ENCODE results near the gene KDM4B.

KDM4B gene

DNA sequence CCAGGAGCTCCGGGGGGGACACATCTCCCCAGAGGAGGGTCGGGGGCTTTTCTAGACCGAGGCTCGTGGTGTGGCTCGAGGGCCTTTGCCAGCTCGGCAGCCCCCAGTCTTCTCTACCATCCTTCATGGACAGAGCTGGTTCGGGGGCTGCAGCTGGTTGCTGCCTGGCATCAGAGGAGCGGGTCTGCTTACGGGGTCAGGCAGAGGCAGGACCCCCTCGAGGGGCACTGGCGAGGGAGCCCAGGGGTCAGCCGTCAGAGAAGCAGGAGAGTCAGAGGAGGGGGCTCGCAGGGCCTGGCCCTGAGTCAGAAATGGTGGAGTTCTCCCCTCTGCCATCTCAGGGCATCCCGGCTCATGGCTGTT is 123.5 kb downstream of the KDM4B start:
- no peak for DNase-seq (ENCODE audit: low read depth)

DNA sequence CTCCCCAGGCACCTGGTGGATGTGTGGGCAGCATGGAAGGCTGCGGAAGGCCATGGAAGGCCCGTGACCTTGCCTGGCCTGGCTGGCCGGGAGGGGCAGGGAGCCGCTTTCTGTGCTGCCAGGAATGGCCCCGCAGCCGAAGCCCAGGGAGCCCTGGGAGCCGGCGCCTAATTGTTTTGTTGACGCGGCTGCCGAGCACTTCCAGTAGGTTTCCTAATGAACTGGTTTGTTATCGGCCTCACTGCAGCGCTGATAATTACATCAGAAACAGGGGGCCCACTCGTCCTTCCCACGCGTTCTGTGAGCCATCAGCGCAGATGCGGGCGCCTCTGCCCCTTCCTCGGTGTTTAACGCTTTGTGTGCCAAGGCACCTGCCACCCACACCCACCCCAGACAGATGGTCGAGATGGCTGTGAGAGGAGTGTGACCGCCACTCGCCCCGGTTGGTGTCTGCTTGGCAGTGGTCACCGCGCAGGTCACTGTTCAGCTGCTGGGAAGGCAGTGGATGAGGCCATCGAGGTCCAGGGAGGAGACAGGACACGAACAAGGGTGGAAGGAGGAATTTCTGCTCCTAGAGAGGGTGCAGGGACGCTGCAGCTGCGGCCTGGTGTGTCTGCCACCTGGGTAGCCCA is 124.5 kb downstream of the KDM4B start:
- no peak for DNase-seq (ENCODE audit: low read depth)

DNA sequence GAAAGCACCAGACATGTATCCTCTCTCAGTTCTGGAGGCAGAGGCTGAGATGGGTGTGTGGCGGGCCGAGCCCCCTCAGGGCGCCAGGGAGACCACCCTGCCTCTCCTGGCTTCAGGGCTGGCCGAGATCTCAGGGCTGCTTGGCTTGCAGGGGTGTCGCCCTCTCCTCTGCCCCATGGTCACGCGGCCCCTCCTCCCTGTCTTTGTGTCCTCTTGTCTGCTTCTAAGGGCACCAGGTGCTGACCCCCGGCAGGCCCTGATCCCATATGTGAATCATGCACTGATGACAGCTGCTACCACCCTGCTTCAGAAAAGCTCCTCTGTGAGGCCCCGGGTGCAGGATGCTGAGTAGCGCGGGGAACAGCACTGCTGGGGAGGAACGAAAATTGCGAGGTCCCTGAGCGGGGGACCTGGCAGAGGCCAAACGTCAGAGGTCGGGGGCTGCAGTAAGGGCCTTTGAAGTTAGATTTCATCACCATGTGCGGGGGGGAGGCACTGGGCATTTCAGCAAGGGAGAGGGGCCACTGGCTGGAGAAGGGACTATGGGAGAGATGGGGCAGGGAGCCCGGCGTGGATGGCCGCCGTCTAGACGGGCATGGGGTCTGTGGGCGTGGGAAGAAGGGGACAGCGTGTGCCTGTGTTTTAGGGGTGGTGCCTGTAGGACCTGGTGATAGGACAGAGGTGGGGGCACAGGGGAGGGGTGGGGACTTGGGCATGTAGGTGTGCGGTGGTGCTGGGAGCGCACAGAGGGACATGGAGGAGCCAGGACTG is 125.2 kb downstream of the KDM4B start:
- no peak for DNase-seq (ENCODE audit: low read depth)

DNA sequence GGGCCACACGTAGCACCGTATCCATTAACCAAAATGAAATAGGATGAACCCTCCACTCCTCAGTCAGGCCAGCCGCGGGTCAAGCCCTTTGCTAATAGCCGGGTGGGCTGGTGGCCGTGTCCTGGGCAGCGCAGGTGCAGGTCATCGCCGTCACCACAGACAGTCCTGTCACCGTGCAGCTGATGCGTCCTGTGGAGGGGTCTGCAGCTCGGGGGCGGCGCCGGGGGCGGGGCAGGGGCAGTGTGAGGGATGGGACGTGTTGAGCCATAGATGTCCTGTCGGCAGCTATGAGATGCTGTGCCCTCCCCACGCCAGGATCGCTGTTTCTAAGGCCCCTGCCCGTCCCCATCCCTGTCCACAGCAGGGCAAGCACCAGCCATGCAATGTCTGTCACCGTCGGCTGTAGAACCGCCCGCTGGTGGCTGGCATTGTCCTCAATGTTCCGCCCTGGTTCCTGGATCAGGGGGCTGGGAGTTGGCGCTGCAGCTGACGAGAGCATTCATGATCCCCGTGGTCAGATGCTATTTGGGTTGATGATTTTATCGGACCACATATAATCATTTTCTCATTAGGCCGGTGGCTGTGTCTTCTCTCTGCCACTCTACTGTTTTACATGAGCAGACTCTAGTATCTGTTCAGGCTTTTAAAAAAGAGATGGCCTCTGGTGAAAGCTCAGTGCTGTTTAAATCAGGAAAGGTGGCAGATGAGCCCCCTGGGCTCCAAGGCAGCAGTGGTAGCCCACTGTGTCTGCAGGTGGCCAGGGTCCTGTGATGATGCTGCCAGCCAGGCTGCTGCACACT is 126.1 kb downstream of the KDM4B start:
- no peak for DNase-seq (ENCODE audit: low read depth)

DNA sequence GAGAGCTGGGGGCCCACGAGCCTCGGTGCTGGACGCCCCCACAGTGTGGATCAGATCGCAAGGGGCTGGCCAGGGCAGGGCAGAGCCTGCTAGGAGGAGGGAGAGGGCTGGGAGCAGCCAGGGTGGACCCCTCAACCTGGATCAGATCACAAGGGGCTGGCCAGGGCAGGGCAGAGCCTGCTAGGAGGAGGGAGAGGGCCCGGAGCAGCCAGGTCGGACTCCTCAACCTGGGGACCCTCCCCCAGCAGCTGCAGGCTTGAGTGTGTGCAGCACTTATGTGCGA is 126.6 kb downstream of the KDM4B start:
- DNase-seq (ENCODE audit: low read depth): no peak

DNA sequence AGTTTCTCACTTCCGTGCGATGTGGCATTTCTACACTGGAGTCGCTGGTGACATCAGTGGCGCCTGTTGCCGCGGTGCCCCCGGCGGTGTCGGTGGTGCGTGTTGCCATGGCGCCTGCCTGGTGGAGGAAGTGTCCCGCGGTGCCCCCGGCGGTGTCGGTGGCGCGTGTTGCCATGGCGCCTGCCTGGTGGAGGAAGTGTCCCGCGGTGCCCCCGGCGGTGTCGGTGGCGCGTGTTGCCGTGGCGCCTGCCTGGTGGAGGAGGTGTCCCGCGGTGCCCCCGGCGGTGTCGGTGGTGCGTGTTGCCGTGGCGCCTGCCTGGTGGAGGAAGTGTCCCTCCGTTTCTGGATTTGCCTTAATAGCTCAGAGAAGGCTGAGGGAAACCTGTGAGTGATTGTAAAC is 127.6 kb downstream of the KDM4B start:
- no peak for DNase-seq (ENCODE audit: low read depth)

DNA sequence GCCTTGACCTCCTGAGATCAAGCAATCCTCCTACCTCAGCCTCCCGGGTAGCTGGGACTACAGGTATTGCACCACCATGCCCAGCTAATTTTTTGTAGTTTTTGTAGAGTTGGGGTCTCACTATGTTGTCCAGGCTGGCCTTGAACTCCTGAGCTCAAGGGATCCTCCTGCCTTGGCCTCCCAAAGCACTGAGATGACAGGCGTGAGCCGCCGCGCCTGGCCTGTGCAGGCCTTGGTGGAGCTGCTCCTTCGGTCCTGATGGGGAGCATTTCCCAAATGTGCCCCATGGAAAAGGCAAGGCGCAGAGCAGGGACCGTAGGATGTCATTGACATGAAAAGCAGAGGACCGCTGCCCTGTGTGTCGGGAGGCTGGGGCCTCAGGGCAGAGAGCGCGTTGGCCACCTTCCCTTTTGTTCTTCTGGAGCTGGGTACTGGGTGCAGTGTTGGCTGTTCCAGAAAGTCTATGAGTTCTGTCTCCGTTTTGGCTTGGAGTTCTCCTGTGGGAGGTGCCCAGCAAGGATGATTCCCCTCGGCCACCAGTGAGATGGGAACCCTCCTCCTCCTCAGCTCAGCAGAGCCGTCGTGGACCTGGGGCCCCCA is 128.5 kb downstream of the KDM4B start:
- DNase-seq (ENCODE audit: low read depth): no peak

DNA sequence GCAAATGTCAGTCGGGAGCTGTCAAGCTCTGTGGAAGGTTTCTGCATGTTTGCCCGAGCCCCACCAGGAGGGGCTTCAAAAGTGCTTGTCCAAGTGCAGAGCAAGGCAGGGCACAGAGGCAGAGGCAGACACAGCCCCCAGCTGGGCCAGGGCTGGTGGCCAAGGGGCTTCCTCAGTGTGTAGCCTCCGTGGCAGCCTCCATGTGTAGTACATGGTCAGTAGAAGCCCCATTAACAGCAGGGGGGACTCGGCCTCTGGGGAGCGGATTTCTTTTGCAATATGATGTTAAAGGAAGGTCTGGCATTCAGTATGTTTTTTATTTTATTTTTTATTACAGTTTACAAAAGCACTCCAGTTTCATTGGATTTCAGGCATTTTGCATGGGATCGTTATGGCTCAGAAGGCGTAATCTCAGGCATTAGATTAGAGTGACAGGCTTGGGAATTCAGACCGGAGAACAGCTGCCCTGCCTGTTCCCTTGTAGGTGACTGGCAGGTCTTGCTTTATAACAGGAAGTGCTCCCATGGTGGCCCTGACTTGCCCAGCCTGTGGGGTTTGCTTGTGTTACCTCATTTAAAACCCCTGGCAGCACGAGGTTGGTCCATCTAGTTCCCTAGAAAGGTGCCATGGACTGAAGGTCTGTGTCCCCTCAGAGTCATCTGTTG is 129.2 kb downstream of the KDM4B start:
- DNase-seq (ENCODE audit: low read depth): no peak

DNA sequence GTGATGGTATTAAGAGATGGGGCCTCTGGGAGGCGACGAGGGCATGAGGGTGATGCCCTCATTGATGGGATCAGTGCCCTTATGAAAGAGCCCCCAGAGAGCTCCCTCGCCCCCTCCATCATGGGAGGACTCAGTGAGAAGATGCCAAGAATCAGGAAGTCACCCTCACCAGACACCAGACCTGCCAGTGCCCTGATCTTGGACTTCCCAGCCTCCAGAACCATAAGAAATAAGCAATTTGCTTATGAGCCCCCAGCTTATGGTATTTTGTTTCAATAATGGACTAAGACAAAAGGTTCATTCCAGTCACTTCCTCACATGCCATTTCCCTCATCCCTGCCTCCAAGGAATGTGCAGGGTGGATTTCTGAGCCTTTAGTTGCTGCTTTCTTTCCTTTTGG is 129.7 kb downstream of the KDM4B start:
- DNase-seq (ENCODE audit: low read depth): no peak

DNA sequence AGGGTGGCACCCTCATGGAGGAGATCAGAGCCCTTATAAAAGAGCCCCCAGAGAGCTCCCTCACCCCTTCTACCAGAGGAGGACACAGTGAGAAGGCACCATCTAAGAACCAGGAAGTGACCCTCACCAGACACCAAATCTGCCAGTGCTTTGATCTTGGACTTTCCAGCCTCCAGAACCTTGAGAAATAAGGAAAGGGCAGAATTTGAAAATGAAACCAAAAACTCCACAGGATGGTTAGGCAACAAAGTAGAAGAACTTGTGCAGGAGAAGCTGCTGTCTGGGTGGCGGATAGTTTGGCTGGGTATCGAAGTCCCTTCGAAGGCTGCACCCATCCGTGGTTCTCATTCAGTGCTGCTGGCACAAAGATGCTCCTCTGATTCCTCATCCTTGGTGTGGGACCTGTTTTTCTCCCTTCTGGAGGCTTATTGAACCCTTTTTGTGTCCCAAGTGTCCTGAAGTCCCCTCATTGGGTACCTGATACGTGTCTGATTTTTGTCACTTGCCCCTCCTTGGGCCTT is 130.8 kb downstream of the KDM4B start:
- no peak for DNase-seq (ENCODE audit: low read depth)

DNA sequence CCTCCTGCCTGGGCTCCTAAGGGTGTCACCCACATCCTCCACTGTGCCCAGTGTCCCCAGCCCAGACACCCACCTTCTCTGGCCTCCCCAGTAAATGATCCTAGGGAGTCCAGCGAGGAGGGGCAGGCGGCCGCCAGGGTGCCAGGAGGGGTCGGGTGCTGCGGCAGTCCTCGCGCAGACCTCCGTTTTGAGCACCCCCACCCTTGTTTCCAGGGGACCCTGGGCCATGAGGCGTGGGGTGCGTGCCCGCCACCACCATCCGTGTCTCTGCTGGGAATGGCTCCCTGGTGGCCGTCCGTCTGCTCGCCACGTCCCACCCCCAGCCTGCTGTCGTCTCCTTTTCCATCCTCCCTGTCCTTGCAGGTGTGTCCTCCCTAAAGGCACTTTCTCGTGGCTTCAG is 133.0 kb downstream of the KDM4B start:
- no peak for DNase-seq (ENCODE audit: low read depth)

DNA sequence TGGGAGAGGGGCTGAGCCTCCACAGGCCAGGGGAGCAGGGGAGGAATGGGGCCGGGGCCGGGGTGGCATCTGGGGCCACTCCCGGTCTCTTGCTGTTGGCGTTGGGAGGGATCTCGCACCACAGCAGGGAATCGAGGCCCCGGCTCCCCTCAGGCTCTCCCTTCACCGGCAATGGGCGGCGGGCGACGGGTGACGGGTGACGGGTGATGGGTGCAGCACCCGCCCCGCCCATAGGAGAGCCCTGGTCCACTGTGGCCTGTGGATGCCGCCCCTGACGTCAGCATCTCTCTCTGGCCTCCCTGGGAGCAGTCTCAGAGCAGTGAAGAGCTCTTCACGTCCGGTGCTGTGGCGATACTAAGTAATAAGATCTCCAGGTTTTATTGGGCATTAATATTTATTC is 133.6 kb downstream of the KDM4B start:
- DNase-seq (ENCODE audit: low read depth): no peak

DNA sequence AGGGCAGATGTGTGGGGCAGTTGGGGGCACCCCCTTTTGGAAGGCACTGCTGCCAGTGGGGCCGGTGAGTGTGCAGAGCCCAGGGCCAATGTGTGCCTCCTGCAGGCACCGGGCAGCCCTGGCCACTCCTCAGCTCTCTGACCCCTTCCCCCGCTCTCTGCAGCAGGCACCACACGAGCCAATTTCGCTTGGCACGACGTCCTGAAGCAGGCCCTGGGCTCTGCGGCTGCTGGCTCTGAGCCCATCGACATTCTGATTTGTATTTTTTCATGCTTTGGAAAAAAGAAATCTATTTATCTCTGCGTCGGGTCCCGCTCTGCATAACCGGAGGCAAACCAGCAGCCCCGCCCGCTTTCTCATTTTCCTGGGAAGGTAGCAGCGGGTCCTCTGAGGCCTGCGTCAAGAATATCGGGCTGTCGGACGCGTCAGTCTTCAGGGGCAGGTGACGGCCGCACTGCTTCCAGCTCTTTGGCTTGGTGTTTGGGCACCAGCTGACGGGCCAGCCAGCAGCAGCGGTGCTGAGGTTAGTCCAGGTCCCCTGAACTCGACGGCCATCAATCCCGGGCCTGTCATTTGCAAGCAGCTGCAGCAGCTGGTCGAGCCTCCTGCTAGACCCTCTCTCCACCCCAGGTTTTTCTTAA is 134.3 kb downstream of the KDM4B start:
- DNase-seq (ENCODE audit: low read depth): no peak

DNA sequence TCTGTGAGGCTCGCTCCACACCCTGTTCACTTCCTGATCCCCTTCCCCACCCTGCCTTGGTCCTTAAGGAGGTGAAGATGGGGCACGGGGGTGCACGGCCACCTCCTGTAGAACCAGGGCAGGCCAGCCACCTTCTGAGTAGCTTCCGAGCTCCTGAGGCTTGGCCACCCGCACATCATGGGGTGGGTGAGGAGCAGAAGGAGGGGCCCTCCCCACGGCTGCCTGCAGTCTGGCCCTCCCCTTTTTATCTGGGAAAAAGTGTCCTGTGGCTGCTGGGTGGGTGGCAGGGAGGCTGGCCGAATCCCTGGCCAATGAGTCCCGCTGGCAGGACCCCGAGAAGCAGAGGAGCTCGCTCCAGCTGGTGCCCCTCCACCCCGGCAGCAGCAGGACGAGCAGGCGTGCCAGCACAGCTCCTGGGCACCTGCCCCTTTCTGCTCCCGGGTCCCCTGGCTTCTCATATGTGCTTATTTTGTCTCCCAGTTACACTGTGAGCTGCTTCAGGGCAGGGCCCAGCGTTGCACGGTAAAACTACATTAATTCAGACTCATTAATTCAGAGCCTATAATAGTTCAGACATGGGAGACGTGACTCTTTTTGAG is 135.0 kb downstream of the KDM4B start:
- DNase-seq (ENCODE audit: low read depth): no peak

DNA sequence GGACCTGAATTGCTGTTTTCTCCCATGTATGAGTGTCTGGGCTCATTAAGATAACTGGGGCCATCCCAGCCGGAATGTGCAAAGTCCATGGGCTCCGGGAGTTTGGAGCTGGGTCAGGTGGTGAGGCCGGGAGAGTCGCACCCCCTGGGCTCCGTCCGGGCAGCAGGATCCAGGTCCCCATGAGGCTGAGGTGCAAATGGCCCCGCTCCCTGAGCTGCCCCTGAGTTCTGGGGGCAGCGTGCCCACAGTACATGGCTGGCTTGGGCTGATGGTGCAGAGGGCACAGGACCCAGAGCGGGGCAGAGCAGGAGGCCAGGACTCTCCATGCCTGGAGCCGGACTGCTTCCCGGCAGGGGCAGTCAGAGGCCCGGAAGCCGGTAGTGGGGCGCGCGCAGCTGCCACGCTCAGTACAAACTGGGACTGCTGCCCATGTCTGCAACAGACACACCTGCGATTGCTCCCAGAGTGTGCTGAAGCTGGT is 136.0 kb downstream of the KDM4B start:
- no peak for DNase-seq (ENCODE audit: low read depth)

DNA sequence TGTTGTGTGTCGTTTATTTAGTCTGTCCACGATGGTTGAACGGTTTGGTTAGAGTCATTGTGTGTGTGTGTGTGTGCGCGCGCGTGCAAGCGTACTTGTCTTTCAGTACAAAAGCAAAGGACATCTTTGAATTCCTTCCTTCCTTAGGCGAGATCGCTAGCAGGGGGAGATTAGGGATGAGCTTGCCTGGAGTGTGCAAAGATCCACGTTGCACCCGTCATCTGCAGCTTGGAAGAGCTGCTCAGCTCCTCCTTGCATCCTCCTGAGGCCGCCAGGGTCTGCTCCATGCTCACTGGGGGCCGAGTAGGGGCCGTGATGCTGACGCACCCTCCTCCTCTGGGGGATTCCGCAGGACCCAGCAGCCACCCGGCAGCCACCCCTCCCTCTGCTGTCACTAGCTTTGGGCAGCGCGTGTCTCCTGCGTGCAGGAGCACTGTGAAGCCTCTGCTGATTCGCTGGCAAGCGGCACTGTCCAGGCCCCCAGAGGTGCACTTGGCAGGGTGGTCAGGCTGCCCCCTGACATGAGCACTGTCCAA is 137.3 kb downstream of the KDM4B start:
- DNase-seq (ENCODE audit: low read depth): no peak

DNA sequence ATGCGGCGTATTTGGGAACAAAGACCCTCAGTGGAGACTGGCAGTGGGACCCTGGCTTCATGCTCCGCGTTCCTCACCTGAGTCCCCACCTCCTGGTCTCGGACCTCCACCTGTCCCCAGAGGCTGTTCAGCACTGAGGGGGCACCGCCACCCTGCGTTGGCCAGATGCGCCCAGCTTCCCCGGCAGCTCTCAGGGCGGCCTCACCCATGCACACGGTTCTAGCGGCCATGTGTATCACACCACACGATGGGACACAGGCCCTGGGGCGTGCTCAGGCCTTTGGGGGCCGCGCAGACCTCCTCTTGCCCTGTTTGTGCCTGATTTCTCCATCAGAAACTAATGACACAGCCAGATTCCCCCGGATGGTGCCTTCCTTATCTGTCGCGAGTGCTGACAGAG is 138.1 kb downstream of the KDM4B start:
- no peak for DNase-seq (ENCODE audit: low read depth)

DNA sequence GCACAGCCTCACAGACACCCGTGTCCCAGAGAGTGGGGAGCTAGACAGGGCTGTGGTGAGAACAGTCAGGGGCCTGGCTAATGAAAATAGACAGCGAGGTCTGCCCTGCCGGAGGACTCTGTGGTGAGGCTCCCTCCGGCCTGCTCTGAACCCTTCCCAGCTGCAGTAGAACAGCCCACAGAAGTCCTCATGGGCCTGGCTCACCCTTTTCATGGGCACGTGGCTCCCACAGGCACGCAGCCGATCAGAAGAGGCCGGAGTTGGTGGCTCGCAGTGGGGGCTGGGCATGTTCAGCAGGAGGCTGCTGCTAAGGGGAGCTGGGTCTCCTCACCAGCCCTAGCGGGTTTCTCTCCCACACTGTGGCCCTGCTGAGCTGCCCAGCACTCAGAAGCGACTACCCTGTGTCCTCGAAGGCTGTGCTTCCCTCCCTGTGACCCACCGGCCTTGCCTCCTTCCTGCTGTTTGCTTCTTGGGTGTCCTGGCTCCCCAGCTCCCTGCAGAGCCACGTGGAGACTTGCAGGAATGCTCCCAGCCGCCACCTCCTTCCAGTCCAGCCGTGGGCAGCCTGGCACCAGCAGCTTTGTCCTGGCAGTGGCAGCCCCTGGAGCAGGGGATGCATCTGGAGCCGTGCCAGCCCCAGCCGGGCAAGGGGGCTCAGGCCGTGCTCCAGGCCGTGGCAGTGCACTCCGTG is 138.7 kb downstream of the KDM4B start:
- DNase-seq (ENCODE audit: low read depth): no peak

DNA sequence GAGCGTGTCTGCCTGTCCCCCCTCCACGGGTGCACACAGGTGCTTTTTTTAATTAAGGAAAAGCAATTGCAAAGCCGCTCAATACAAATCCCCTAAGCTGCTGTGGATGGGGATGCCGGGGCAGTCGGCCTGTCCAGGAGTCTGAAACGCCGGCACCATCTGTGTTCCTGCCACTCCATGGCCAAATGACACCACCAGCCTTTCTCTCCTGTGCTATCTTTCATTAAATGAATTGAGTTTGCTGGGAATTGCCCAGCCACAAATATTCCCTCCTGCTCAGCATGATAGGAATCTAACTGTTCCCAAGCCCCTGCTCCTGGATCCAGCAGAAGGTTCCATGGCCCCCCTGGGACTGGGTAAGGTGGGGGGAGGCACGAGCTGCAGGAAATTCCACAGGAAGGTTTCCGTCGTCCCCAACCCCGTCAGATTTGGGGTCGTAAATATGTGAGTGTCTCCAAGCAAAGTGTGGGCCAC is 139.2 kb downstream of the KDM4B start:
- DNase-seq (ENCODE audit: low read depth): no peak

DNA sequence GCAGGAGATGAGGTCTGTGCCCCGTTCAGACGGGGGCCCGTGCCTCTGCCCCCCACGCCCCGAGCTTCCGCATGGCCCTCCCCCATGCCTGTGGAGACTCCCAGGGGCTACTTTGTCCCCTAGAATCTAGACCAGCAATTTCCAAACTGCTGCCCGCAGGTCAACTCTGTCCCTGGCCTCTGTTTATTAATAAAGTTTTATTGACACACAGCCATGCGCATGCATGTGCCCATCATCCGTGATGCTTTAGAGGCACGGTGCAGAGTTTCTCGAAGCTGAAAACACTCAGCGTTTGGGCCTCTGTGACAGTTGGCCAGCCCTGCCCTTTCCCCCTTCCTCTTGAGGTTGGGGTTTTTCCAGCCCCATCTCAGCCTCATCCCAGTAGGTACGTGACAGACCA is 140.0 kb downstream of the KDM4B start:
- DNase-seq (ENCODE audit: low read depth): no peak
